ENCODE results near the gene TMC5.

Gene TMC5

DNA sequence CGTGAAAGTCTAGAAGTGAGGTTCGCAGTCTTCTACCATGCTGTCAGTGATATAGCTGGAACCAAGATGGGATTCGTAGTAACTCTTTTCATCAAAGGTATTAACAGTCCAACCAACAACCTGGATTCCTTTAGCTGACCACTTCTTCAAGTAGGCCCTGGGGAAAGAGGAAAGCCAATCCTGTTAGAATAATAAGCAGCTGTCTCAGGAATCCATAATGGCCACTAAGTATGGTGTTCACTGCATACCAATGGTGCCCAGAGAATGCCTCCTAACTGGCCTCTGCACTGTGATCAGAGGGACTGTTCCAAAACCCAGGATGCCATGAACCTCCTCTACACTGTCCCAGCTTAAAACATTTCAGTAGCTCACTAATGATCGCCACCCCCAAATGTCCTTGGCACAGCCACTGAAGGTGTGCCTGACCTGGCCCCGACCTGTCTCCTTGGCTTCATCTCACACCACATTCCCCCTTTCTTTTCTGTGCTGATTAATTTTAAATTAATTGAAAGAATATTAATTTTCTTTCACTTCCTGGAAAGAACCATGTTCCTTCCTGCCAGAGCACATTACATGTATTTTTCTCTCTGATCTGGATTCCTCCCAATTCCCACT lies 85.9 kb downstream of the TMC5 start:
- DNase-seq (ENCODE audit: low read depth in 2 of 3, low spot score in 2 of 3), result no peak

DNA sequence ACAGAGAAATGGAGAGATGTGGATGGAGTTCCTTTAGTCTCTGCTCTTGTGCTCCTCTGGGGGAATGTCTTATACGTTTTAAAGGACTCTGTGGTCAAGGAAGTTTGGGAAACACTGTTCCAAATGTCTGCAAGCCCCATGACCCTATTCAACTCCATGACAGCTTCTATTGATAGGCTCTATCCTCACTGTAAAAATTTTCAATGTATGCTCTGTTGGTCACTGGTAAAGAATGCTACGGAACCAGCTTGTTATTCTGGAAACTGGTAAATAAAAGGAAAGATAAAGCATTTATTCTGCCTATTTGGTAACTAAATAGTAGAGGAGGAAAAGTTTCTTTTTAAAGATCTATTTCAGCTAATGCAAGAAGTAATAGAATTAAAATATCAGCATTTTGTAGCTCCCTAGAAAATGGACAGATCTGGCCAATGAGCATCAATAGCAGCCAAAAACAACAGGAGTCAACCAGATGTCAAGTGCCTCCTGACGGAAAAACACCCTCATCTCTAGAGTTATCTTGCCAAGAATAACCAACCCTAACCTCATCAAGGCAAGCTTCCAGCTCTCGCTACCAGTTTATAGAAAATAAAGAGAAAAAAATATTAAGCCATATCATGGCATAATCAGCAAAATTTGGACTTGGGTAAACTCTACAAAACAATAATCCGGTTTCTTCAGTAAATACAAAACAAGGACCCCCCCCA lies 88.1 kb downstream of the TMC5 start:
- no peak for DNase-seq (ENCODE audit: low read depth in 2 of 3, low spot score in 2 of 3)

DNA sequence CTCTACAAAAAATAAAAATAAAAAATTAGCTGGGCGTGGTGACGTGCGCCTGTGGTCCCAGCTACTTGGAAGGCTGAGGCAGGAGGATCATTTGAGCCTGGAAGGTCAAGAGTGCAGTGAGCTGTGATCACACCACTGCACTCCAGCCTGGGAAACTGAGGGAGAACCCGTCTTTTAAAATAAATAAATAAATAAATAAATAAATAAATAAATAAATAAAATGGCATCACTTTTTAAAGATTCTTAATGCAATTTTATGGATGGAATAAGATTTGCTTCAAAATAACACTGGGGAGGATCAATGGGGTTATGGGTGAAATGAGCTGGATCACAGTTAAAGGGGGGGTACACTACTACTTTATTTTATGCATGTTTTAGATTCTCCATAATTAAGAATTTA lies 89.3 kb downstream of the TMC5 start:
- DNase-seq (ENCODE audit: low read depth in 2 of 3, low spot score in 2 of 3), result no peak

DNA sequence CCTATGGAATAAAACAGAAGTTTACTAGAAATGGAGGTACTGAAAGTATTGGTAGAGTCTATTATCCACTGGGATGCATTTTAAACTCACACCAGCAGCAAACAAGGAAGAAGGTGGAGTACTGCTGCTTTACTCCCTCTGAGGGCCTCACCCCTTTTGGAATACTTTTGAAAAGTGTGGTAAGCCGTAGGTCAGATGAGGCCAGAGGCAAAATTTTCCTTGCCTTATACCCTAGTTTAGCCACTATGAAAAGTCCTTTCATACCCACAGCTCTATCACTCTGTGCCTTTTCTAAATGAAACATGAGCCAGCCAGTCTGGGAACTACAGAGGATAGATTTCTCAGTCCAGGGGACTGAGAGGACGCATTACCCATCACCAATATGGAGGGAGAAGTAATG lies 90.2 kb downstream of the TMC5 start:
- DNase-seq (ENCODE audit: low read depth in 2 of 3, low spot score in 2 of 3), result no peak

DNA sequence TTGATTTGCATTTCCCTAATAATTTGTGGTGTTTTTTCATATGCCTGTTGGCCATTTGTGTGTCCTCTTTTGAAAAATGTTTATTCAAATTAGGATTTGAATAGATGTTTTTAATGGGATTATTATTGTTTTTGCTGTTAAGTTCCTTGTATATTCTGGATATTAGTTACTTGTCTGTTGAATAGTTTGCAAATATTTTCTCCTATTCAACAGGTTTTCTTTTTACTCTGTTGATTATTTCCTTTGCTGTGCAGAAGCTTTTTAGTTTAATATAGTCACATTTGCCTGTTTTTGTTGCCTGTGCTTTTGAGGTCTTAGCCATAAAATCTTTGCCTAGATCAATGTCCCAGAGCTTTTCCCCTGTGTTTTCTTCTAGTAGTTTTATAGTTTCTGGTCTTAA lies 94.6 kb downstream of the TMC5 start:
- DNase-seq (ENCODE audit: low read depth in 2 of 3, low spot score in 2 of 3), result no peak

DNA sequence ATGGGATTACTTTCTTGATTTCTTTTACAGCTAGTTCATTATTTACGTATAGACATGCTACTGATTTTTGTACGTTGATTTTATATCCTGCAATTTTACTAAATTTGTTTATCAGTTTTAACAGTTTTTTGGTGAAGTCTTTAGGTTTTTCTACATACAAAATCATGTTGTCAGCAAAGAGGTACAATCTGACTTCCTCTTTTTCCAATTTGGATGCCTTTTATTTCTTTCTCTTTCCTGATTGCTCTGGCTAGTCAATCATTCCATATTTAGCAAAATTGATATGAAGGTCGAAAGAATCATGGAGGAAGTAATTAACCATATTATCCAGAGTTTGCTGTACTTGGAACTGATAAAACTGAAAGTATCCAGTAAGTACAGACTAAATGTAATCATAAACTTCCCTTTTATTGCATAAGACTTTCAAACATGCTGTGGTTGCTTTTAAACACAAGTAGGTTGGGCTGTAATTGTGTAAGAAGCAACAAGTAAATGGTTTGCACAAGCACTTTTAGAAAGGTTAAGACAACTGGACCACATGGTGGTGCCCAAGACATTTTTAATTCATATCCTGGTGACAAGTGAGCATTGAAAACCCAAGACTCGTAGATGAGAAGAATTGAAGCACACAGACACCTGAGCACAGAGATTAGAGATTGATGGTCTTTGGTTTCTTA lies 95.8 kb downstream of the TMC5 start:
- no peak for DNase-seq (ENCODE audit: low read depth in 2 of 3, low spot score in 2 of 3)

DNA sequence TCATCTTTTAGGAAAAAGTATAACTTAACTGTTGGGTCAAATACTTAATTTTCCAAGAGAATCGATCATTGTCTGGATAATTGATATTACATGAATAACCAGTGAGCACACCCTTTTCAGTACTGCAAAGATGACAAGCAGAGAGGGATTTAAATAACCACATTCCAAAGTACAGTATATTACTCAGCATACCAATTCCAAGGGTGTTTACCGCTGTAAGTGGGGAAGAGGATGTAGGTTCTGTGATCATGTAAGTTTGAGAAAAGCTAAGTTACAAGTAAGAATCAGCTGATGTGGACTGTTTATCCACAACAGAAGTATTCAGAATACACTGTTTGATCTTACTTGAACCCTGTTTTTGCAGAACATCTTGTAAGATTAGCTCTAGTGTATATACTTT lies 98.1 kb downstream of the TMC5 start:
- DNase-seq (ENCODE audit: low read depth in 2 of 3, low spot score in 2 of 3), result no peak

DNA sequence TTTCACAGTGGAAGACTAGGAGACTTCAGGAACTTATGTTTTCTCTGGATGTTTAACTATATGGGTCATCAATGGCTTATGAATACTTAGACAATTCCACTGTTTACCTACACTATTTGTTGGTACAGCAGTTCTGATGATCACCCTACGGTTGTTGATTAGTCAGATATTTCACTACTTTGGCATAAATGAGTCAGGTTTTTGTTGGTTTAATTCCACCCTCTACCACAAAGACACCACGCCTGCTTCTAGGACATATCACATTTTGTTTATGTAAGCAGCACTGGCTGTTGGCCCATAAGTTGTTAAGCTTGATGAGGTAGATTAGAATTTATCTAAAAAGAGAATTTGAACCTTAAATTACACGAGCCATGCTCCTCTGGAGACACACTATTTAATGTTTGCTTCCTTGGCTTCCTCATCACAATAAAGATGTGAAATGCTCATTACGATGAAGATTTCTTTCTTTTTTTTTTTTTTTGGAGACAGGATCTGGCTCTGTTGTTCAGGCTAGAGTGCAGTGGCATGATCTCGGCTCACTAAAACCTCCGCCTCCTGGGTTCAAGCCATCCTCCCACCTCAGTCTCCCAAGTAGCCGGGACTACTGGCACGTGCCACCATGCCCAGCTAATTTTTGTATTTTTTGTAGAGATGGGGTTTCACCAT lies 99.9 kb downstream of the TMC5 start:
- DNase-seq (ENCODE audit: low read depth in 2 of 3, low spot score in 2 of 3), result no peak

DNA sequence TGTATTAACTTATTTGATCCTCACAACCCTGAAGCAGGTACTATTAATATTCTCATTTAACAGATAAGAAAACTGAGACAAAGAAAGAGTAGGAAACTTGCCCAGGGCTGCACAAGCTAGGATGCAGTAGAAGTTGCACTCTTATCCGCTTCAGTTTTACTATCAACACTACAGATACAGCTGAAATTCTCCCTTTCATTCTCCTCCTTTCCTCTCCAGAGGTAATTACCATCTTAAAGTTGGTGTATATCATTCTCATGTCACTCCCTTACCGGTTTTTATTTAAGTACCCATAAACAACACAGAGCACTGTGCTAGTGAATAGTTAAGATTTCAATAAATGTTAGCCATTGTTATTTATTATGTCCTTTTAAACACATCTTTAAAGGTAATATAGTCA lies 100.7 kb downstream of the TMC5 start:
- DNase-seq (ENCODE audit: low read depth in 2 of 3, low spot score in 2 of 3), result no peak

DNA sequence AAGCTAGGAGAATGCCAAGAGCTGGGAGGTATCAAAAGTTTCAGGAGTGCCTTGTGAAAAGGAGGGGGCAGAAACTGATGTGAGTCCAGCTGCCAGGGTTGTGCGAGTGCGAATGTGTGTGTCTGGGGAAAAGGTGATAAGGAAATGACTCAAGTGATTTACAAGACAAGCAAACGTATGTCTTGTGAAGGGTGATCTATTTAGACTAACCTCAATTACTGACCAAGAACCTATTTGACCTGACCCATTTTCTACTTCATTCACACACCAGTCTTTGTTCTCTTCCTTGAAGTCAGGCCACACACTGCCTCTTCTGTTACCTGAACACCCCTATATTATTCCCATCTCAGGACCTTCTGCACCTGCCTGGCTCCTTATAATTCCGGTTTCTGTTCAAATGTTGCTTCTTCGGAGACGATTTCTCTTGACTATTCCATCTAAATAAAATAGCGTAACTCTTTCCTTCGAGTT lies 103.2 kb downstream of the TMC5 start:
- DNase-seq (ENCODE audit: low read depth in 2 of 3, low spot score in 2 of 3), result no peak

DNA sequence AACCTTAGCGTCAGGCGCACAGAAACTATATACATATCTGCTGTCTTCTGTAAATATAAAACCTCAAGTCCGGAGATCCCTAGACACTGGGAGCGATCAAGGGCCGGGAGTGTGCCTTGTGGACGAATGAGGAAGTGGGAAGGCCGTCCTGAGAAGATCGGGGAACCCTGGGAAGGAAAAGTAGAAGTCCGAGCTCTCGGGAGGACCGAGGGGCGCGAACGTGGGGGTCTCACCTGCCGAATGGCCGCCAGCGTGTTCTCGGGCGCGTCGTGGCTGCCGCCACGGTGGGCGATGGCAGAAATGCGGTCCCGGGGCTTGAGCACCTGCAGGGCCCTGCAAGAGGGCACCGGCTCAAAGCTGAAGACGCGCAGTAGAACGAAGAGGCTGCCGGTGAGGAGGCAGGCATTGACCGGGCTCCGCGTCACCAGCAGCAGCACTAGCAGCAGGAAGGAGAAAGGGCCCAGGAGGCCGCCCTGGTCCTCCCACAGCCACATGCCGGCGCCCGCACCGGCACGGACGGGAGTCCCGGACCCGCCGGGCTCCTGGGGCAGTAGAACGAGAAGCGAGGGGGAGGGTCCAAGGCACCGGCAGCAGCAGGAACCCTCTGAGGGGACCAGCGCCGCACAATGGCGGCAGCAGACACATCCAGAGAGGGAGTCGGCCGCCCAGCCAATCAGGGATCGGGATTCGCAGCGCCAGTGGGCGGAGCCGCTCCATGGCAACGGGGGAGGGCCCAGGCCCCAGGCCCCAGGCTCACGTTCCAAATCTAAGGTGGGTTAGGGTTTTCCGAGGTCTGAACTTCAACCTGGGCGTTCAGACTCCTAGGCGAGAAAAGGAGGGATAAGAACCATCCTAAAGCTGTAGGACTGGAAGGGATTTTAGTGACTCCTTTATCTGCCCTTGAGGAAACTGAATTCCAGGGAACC lies 104.1 kb downstream of the TMC5 start, which contains the start of gene GDE1:
GDE1 (minus strand) TSS at position 628 of the 926 bp plus-strand sequence; CDS start at position 494, 134 bp downstream.
- DNase-seq (ENCODE audit: low read depth in 2 of 3, low spot score in 2 of 3), result peak; percentile 72 to 86 (median 82)

DNA sequence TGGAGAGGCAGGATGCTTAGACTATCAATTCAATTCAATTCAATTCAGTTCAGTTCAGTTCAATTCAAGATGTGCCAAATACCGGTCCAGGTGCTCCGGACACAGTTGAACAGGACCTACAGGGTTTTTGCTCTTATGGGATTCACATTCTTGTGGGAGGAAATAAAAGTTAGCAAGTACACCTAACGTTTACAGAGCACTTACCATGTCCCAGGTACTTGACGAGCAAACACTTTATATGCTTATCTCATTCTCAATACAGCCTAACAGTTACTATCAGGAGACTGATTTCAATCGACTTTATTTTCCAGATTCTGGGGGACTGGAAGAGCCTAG lies 104.7 kb downstream of the TMC5 start:
- DNase-seq (ENCODE audit: low read depth in 2 of 3, low spot score in 2 of 3), result no peak

DNA sequence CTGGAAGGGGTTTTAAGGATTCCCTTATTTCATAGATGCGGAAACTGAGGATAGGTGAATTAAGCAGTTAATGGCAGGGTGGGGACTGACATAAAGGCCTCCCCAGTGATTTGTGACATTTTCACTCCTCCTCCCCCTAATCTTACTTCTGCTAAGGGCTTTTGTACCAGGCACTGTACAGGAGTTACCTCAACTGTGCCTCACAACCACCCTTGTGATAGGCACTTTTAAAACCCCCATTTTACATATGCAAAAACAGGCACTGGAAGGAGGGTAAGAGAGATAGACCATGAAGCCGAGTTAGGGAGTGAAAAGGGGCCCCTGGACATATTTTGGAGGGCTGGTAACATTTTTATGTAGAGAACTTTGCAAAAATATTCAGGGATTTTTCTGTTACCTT lies 105.1 kb downstream of the TMC5 start:
- DNase-seq (ENCODE audit: low read depth in 2 of 3, low spot score in 2 of 3), result no peak

DNA sequence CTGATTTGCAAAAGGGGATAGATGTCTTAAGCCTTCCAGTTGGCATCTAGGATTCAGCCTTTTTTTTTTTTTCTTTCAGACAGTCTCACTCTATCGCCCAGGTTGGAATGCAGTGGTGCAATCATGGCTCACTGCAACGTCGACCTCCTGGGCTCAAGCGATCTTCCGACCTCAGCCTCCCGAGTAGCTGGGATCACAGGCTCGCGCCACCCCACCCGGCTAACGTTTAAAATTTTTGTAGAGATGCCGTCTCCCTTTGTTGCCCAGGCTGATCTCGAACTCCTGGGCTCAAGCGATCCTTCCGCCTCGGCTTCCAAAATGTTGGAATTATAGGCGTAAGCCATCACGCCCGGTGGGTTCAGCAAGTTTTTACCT lies 105.5 kb downstream of the TMC5 start:
- DNase-seq (ENCODE audit: low read depth in 2 of 3, low spot score in 2 of 3), result no peak

DNA sequence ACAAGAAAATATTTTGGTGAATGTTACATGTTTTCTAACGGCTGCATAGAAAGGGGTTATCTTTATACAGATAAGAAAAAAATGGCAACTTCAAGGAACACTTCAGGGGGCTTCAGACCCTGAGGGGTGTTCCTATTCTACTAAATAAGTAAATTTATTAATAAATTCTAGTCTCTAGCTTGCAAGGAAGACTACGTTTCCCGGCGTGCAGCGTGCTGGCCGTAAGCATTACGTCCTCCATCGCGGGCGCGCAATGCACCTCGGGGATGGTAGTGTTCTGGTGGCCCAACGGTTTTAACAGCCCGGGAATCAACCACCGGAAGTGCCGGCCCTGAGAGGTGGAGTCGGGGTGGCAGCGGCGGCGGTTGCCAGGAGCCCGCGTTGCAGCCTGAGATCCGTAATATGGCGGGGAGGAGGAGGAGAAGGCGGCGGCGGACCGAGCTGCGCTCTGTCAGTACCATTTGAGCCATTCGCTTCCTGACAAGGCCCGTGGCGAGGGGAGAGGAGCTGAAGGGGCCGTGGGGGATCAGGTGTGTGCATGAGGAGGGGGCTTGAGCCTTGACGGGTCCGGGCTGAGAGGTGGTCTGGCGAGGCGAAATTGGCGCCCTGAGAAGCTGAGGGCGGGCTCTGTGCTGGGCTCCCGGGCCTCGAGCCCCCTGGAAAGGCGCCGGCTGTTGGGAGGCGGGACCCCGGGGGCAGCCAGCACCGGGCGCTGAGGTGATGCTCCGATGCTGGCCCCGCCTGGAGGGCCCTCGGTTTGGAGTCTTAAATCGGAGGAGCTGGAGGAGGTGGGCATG lies 106.1 kb downstream of the TMC5 start, which contains the start of gene CCP110:
CCP110 (plus strand) TSS at position 384 of the 797 bp plus-strand sequence. CDS start 3,940 bp downstream, outside the sequence.
- peak; percentile 69 to 87 (median 83) for DNase-seq (ENCODE audit: low read depth in 2 of 3, low spot score in 2 of 3)

DNA sequence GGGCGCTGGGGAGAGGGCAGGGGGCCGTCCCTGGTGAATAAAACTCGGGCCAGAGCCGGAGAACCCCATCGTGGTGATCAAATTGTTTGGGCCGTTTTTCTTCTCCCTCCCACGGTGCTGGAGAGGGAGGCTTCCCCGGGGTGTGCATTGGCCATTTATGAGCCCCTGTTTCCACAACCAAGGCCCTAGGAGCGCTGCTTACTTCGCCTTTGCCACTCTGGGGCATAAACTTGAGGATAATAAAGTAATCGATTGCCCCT lies 106.6 kb downstream of the TMC5 start:
- no peak for DNase-seq (ENCODE audit: low read depth in 2 of 3, low spot score in 2 of 3)

DNA sequence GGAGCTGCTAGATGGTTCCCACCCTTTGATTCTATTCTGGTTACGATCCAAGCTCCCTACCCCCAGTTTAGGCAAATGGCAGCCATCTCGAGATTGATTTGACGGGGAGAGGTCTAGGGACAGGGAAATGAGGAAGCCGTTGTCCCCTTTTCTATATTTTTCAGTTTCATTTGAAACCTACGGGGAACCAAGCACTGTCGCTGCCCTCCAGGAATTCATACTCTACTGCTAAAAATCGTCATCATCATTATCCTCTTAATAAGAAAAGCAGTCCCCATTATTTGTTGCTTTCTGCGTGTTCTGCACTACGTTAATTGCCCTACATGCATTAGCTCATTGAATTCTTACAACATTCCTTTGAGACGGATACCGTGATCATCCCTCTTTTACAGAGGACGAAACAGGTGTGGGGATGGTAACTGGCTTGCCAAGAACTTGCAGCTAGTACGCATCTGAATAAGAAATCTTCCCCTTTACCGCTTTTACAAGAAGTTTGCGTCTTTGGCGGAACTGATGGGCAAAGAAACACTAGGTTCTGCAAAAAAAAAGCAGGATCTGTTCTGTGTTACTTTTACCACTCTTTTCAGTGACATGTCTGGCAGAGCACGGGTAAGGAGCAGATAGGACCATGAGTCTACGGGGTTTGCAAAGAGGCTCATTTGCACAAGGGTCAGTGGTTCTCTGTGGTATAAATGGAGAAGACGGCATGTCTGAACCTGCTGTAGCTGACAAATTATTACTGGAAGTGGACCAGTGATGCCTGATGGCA lies 107.1 kb downstream of the TMC5 start:
- DNase-seq (ENCODE audit: low read depth in 2 of 3, low spot score in 2 of 3), result no peak

DNA sequence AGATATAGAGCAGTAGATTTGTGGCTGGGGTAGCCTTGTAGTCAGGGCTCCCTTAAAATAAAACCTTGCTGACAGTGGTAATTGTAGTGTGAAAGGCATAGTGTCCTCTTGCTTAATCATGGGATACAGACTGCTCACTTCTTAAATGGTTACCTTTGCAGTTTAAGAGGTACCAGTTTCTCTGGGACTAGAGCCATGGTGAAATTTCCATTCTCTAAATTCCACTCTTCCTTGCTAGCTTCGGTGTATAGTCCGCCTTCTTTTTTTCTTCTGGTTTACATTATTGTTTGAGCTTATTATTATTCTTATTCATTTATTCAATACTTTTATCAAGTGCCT lies 107.7 kb downstream of the TMC5 start:
- no peak for DNase-seq (ENCODE audit: low read depth in 2 of 3, low spot score in 2 of 3)

DNA sequence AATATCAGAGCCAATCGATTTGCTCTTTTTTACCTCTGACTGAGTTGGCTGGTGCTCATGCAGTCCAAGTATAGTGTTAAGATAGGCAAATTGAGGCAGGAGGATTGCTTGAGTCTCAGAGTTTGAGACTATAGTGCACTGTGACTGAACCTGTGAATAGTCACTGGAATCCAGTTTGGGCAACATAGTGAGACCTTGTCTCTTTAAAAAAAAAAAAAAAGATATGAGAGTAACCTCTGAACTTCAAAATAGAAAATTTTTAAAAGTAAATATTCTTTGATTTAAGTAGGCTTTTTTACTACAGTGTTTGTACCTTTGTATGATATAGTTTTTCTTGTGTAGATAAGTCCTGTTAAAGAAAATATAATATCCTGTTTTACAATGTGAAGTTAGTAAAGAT lies 109.5 kb downstream of the TMC5 start:
- no peak for DNase-seq (ENCODE audit: low read depth in 2 of 3, low spot score in 2 of 3)

DNA sequence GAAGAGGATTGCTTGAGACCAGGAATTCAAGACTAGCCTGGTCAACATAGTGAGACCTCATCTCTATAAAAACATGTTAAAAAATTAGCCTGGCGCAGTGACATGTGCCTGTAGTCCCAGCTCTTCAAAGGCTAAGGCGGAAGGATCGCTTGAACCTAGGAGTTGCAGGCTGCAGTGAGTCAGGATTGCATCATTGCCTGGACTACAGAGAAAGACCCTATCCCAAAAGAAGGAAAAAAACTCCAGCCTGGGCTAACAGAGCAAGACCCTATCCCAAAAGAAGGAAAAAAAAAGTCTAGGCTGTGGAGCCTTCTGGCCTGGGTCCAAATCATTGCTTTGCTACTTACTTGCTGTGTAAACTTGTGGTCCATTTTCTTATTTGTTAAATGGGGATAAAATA lies 111.0 kb downstream of the TMC5 start:
- DNase-seq (ENCODE audit: low read depth in 2 of 3, low spot score in 2 of 3), result no peak

Measured in activated CD8-positive, alpha-beta memory T cell treated with anti-CD3 and anti-CD28 coated beads for 48 hours (primary cell).